OCI-LY3 (cell line): Measurements from ENCODE around the gene MYL2.

Source experiments
- H2AFZ ChIP-seq: fragments of 200-600, 300-600 bp; shearing (Covaris generic); 2 replicates; pipeline ENCODE4 v1.6.0; 2014; ENCODE audit warnings: antibody characterized with exemption, low read depth, low read length
- H3K27ac ChIP-seq: fragments of 200-600, 300-600 bp; sonication (generic); 2 replicates; pipeline ENCODE4 v1.5.1; 2014; ENCODE audit warnings: mild to moderate bottlenecking, low read length, moderate library complexity, mixed read lengths
- H3K27me3 ChIP-seq: fragments of 200-600, 300-600 bp; sonication (generic); 2 replicates; pipeline ENCODE4 v1.6.1; 2014; ENCODE audit warnings: low read depth, low read length, mixed read lengths
- H3K36me3 ChIP-seq: fragments of 200-600, 300-600 bp; sonication (generic); replicated peaks from 2 replicates; pipeline ENCODE3; 2014; ENCODE audit warnings: low read depth, low read length, mixed read lengths
- H3K4me1 ChIP-seq: fragments of 300-600, 200-600 bp; sonication (generic); 2 replicates; pipeline ENCODE4 v1.6.1; 2014; ENCODE audit warnings: low read length, mixed read lengths
- H3K4me2 ChIP-seq: fragments of 200-600, 300-600 bp; sonication (generic); 2 replicates; pipeline ENCODE4 v1.6.1; 2014; ENCODE audit warnings: low read length, mixed read lengths
- H3K4me3 ChIP-seq: fragments of 300-600, 200-600 bp; sonication (generic); 2 replicates; pipeline ENCODE4 v1.5.1; 2014; ENCODE audit warnings: antibody characterized with exemption, mild to moderate bottlenecking, low read length, moderate library complexity
- H3K79me2 ChIP-seq: fragments of 300-600, 200-600 bp; shearing (Covaris generic); 2 replicates; pipeline ENCODE4 v1.6.1; 2014; ENCODE audit warnings: mild to moderate bottlenecking, low read length, mixed read lengths
- H3K9ac ChIP-seq: fragments of 300-600, 200-600 bp; shearing (Covaris generic); 2 replicates; pipeline ENCODE4 v1.6.0; 2014; ENCODE audit warnings: mild to moderate bottlenecking, low read length, moderate library complexity
- H3K9me3 ChIP-seq: fragments of 200-600, 300-600 bp; shearing (Covaris generic); 2 replicates; pipeline ENCODE4 v1.6.1; 2014; ENCODE audit warnings: low read length, mixed read lengths; ENCODE audit not compliant: insufficient read depth
- H4K20me1 ChIP-seq: fragments of 200-600, 300-600 bp; sonication (generic); 2 replicates; pipeline ENCODE4 v1.6.1; 2016; ENCODE audit warnings: low read length, mixed read lengths; ENCODE audit not compliant: insufficient read depth
- EZH2phosphoT487 ChIP-seq: fragments of 200-600 bp; shearing (Covaris generic); IDR thresholded peaks from 2 replicates; pipeline ENCODE4 v1.6.1; 2018; ENCODE audit warnings: antibody characterized with exemption, mixed run types, low read depth
- TF ChIP-seq, protein P1 (sequence below): fragments of 200-600, 300-600 bp; sonication (generic); IDR thresholded peaks from 2 replicates; pipeline ENCODE4 v1.5.1; 2014; ENCODE audit warnings: antibody characterized with exemption, low read length, low read depth

MYL2 gene, protein sequence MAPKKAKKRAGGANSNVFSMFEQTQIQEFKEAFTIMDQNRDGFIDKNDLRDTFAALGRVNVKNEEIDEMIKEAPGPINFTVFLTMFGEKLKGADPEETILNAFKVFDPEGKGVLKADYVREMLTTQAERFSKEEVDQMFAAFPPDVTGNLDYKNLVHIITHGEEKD

DNA sequence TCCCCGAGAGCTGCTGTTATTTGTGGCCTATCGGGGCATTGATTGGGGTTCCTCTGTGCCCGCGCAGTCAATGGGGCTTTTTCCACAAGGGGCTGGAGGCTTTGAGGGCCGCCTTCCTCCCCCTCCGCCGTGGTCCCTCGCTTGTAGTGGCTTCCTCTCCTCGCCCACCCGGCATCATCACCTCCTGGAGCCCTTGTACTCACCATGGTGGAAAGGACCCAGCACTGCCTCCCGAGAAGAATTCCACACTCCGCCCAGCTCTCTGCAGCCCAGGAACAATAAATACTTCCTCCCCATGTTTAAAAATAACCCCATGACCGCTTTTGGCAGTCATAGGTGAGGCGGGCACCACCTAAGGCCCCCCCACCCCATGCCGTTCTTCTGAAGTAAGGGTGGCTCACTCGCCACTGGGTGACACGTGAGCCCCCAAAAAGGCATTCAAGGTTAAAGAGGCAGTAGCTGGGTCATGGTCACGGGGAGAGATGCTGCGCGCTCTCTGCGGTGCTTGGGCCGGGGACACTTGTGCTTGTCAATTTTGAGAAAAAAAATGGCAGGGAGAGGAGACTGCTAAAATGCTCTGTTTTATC is at the start of gene MYL2:
Gene MYL2 (minus strand): TSS at position 256 of the 587 bp plus-strand sequence. CDS start 50 bp downstream, at position 206.
- Histone ChIP-seq H3K4me2 (no peak within 1 kb of the TSS), H3K27me3 (no peaks in the 10 kb centered on the region), H3K36me3 (no peaks in the 10 kb centered on the region), H3K9me3 (no peaks in the 10 kb centered on the region), H2AFZ (no peak within 1 kb of the TSS), H3K27ac (no peak within 1 kb of the TSS), H3K9ac (no peak within 1 kb of the TSS), H3K4me1 (no peaks in the 10 kb centered on the region), H4K20me1 (no peaks in the 10 kb centered on the region), H3K4me3 (no peak within 1 kb of the TSS), H3K79me2 (no peaks in the 10 kb centered on the region)
- no peak for TF ChIP-seq EZH2phosphoT487
- TF ChIP-seq, protein P1, sequence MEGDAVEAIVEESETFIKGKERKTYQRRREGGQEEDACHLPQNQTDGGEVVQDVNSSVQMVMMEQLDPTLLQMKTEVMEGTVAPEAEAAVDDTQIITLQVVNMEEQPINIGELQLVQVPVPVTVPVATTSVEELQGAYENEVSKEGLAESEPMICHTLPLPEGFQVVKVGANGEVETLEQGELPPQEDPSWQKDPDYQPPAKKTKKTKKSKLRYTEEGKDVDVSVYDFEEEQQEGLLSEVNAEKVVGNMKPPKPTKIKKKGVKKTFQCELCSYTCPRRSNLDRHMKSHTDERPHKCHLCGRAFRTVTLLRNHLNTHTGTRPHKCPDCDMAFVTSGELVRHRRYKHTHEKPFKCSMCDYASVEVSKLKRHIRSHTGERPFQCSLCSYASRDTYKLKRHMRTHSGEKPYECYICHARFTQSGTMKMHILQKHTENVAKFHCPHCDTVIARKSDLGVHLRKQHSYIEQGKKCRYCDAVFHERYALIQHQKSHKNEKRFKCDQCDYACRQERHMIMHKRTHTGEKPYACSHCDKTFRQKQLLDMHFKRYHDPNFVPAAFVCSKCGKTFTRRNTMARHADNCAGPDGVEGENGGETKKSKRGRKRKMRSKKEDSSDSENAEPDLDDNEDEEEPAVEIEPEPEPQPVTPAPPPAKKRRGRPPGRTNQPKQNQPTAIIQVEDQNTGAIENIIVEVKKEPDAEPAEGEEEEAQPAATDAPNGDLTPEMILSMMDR, result no peak

DNA sequence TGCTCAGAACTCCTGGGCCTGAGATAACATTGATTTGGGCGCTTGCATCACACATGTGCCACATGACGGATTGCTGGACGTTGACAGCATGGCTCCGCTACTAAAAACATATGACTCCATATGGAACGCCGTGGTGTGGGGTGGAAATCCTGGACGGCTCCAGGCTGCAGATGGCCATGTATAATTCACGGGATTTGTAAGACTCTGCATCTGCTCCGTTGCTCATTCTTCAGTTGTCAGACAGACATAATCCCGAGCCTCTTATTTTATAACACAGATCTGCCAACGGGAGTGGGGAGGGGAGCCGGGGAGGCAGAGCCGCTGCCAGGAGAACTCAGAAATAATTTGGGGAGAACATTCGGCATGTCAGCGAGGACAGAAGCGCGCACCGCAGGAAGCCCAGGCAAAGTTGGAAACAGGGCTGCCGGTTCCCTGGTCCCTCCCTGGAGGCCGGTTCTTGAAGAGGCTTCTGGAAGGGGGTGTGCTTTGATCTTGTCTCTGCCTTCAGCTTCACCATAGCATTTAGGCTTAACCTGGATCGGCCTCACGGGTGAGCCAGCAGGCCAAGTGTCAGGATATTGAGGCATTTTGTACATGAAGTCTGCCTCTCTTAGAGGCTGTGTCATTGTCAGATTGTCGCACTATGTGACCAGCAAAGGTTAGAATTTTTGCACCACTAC is 45.8 kb upstream of the MYL2 start:
- no peaks in the 10 kb centered on the region for H3K9me3 ChIP-seq
- no peak overlapping the region for H3K27ac ChIP-seq
- no peak overlapping the region for H3K4me2 ChIP-seq
- H3K4me1 ChIP-seq, result no peaks in the 10 kb centered on the region
- no peaks in the 10 kb centered on the region for H3K36me3 ChIP-seq
- H3K27me3 ChIP-seq, result peaks cover 25% of the 10 kb centered on the region; the same call in 1 of the 2 replicates
- H4K20me1 ChIP-seq, result no peaks in the 10 kb centered on the region
- no peak for TF ChIP-seq EZH2phosphoT487
- TF ChIP-seq, protein P1, result no peak
- H2AFZ ChIP-seq, result no peak overlapping the region
- H3K9ac ChIP-seq, result no peak overlapping the region
- no peak overlapping the region for H3K4me3 ChIP-seq
- no peaks in the 10 kb centered on the region for H3K79me2 ChIP-seq

DNA sequence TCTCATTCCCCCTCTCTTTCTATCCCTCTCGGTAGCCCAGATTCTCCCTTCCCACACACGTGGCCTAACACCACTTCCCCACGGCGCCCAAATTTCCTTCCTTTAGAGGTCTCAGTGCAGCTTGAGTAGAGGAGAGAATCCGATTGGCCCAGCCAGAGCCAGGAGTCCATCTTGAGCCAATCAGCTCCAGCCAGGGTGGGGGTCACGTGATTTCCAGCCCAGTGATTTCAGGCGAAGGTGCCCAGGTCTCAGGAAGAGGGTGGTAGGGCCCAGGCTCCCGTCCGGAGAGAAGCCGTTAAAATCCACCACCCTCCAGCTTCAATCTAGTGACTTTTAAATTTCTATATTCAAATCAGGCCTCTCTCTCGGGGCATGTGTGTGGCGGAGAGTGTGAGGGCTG is 45.2 kb upstream of the MYL2 start:
- H3K36me3 ChIP-seq, result no peaks in the 10 kb centered on the region
- no peak overlapping the region for H3K4me3 ChIP-seq
- H3K4me1 ChIP-seq, result no peaks in the 10 kb centered on the region
- peaks cover 25% of the 10 kb centered on the region; the same call in 1 of the 2 replicates for H3K27me3 ChIP-seq
- no peak overlapping the region for H3K9ac ChIP-seq
- no peaks in the 10 kb centered on the region for H4K20me1 ChIP-seq
- no peak overlapping the region for H3K27ac ChIP-seq
- H3K79me2 ChIP-seq, result no peaks in the 10 kb centered on the region
- no peak overlapping the region for H3K4me2 ChIP-seq
- H3K9me3 ChIP-seq, result no peaks in the 10 kb centered on the region
- H2AFZ ChIP-seq, result no peak overlapping the region
- TF ChIP-seq, protein P1, result no peak
- TF ChIP-seq EZH2phosphoT487, result no peak

DNA sequence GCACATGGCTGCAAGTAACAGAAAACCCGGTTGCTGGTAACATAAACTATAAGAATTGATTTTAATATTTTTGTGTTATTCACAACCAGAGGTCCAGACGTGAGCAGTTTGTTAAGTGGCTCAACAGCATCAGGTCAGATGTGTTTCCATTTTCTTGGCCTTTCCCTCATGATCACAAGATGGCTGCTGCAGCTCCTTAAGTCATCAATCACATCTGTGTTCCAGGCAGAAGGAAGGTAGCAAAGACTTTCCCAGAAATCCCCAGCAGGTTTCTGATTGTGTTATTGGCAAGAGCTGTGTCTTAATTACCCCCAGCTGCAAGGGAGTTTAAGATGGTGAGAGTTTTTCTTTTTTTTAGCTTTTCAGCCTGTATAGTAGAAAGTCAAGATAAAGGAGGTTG is 40.4 kb upstream of the MYL2 start:
- H4K20me1 ChIP-seq, result no peaks in the 10 kb centered on the region
- no peaks in the 10 kb centered on the region for H3K4me1 ChIP-seq
- no peaks in the 10 kb centered on the region for H3K79me2 ChIP-seq
- H3K9ac ChIP-seq, result no peak overlapping the region
- H3K9me3 ChIP-seq, result no peaks in the 10 kb centered on the region
- H3K4me2 ChIP-seq, result no peak overlapping the region
- TF ChIP-seq, protein P1, result no peak
- no peak for TF ChIP-seq EZH2phosphoT487
- H3K4me3 ChIP-seq, result no peak overlapping the region
- no peak overlapping the region for H2AFZ ChIP-seq
- no peak overlapping the region for H3K27ac ChIP-seq
- H3K36me3 ChIP-seq, result no peaks in the 10 kb centered on the region
- peaks cover 24% of the 10 kb centered on the region for H3K27me3 ChIP-seq
